ENCODE measurements around the gene IKBKE. TPM values are rescaled to one million over a fixed set of nuclear protein-coding genes. Genes with fewer than 3 reads are reported as not detected.

The IKBKE gene
- polyA plus RNA-seq, 2 donors: 9.5 to 9.9 TPM

- peaks cover 4 to 23% of the 10 kb centered on the region in 2 donors for H3K36me3 ChIP-seq (ENCODE audit: control insufficient read depth in 2 of 2, insufficient read depth in 2 of 2, low read length in 1 of 2)
- H3K4me1 ChIP-seq (ENCODE audit: control insufficient read depth in 2 of 2, insufficient read depth in 2 of 2, low read length in 1 of 2): peaks cover 0 to 3% of the 10 kb centered on the region in 2 donors
- H3K27me3 ChIP-seq (ENCODE audit: control insufficient read depth in 1 of 2, insufficient read depth in 2 of 2, low read length in 2 of 2): no peaks in the 10 kb centered on the region
- no peak overlapping the region for H3K27ac ChIP-seq (ENCODE audit: low read depth in 2 of 2, low read length in 1 of 2)
- H3K4me3 ChIP-seq (ENCODE audit: low read depth in 1 of 2, low read length in 2 of 2): no peak overlapping the region
- H3K9me3 ChIP-seq (ENCODE audit: control insufficient read depth in 2 of 2, insufficient read depth in 1 of 2, low read depth in 1 of 2, low read length in 1 of 2): no peaks in the 10 kb centered on the region
- 55 to 64% methylated on average over 21 to 22 of the region's 22 CpGs for WGBS, 2 donors
These were observed 19.9 kb downstream of the IKBKE start for GRCh38 chr1:206489980-206490770.

- Histone ChIP-seq H3K9me3 (ENCODE audit: control insufficient read depth in 2 of 2, insufficient read depth in 1 of 2, low read depth in 1 of 2, low read length in 1 of 2) (no peaks in the 10 kb centered on the region), H3K4me1 (ENCODE audit: control insufficient read depth in 2 of 2, insufficient read depth in 2 of 2, low read length in 1 of 2) (peaks cover 0 to 6% of the 10 kb centered on the region in 2 donors), H3K27ac (ENCODE audit: low read depth in 2 of 2, low read length in 1 of 2) (no peak overlapping the region), H3K27me3 (ENCODE audit: control insufficient read depth in 1 of 2, insufficient read depth in 2 of 2, low read length in 2 of 2) (no peaks in the 10 kb centered on the region), H3K4me3 (ENCODE audit: low read depth in 1 of 2, low read length in 2 of 2) (no peak overlapping the region), H3K36me3 (ENCODE audit: control insufficient read depth in 2 of 2, insufficient read depth in 2 of 2, low read length in 1 of 2) (peaks cover 4 to 25% of the 10 kb centered on the region in 2 donors)
- 84 to 89% methylated on average over 12 of the region's 12 CpGs for WGBS, 2 donors
These were observed 20.6 kb downstream of the IKBKE start for GRCh38 chr1:206490771-206491405.

DNA sequence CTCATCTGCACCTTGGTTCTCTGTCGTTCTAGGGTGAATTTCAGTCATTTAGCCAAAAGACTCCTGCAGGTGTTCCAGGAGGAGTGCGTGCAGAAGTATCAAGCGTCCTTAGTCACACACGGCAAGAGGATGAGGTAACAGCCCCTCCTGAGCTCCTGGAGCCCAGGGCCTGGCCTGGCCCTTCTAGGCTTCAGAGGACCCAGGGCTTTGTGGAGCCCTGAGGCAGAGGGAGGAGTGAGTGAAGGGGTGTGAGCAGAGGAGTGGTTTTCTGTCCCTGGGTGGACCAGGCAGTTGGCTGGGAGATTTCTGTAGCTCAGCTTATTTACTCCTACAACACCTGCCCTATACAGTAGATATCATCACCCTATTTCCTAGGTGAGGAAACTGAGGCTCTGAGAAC is 21.3 kb downstream of the IKBKE start:
- Histone ChIP-seq H3K9me3 (ENCODE audit: control insufficient read depth in 2 of 2, insufficient read depth in 1 of 2, low read depth in 1 of 2, low read length in 1 of 2) (no peaks in the 10 kb centered on the region), H3K36me3 (ENCODE audit: control insufficient read depth in 2 of 2, insufficient read depth in 2 of 2, low read length in 1 of 2) (peaks cover 4 to 28% of the 10 kb centered on the region in 2 donors), H3K4me1 (ENCODE audit: control insufficient read depth in 2 of 2, insufficient read depth in 2 of 2, low read length in 1 of 2) (peaks cover 0 to 10% of the 10 kb centered on the region in 2 donors), H3K27ac (ENCODE audit: low read depth in 2 of 2, low read length in 1 of 2) (no peak overlapping the region), H3K27me3 (ENCODE audit: control insufficient read depth in 1 of 2, insufficient read depth in 2 of 2, low read length in 2 of 2) (no peaks in the 10 kb centered on the region), H3K4me3 (ENCODE audit: low read depth in 1 of 2, low read length in 2 of 2) (no peak overlapping the region)
- WGBS, 2 donors: 83 to 94% methylated on average over 4 of the region's 4 CpGs

DNA sequence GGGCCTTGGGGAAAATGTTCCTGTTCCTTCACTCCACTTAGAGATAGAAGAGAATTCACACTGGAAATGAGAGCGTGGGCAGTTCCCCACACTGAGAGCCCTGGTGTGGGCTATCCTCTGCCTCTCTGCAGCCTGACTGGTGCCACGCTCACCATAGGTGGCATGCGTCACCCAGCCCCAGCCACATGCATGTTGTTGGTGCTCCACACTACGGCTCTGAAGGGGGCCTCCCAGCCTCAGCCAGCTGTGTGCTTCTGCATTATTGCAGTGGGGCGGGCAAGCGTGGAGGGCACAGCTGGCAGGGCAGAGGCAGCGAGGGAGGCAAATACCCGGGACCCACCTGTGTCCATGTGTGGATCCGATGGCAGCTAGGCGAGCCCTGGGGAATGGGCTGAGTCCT is 22.3 kb downstream of the IKBKE start:
- H3K27me3 ChIP-seq (ENCODE audit: control insufficient read depth in 1 of 2, insufficient read depth in 2 of 2, low read length in 2 of 2): no peaks in the 10 kb centered on the region
- WGBS, 2 donors: 90 to 96% methylated on average over 10 of the region's 10 CpGs
- H3K9me3 ChIP-seq (ENCODE audit: control insufficient read depth in 2 of 2, insufficient read depth in 1 of 2, low read depth in 1 of 2, low read length in 1 of 2): no peaks in the 10 kb centered on the region
- H3K27ac ChIP-seq (ENCODE audit: low read depth in 2 of 2, low read length in 1 of 2): no peak overlapping the region
- no peak overlapping the region for H3K4me3 ChIP-seq (ENCODE audit: low read depth in 1 of 2, low read length in 2 of 2)
- H3K36me3 ChIP-seq (ENCODE audit: control insufficient read depth in 2 of 2, insufficient read depth in 2 of 2, low read length in 1 of 2): peaks cover 4 to 28% of the 10 kb centered on the region in 2 donors
- H3K4me1 ChIP-seq (ENCODE audit: control insufficient read depth in 2 of 2, insufficient read depth in 2 of 2, low read length in 1 of 2): peaks cover 0 to 10% of the 10 kb centered on the region in 2 donors

- Histone ChIP-seq H3K27me3 (ENCODE audit: control insufficient read depth in 1 of 2, insufficient read depth in 2 of 2, low read length in 2 of 2) (no peaks in the 10 kb centered on the region), H3K9me3 (ENCODE audit: control insufficient read depth in 2 of 2, insufficient read depth in 1 of 2, low read depth in 1 of 2, low read length in 1 of 2) (no peaks in the 10 kb centered on the region), H3K4me1 (ENCODE audit: control insufficient read depth in 2 of 2, insufficient read depth in 2 of 2, low read length in 1 of 2) (peaks cover 0 to 10% of the 10 kb centered on the region in 2 donors), H3K27ac (ENCODE audit: low read depth in 2 of 2, low read length in 1 of 2) (no peak overlapping the region), H3K36me3 (ENCODE audit: control insufficient read depth in 2 of 2, insufficient read depth in 2 of 2, low read length in 1 of 2) (peaks cover 4 to 28% of the 10 kb centered on the region in 2 donors), H3K4me3 (ENCODE audit: low read depth in 1 of 2, low read length in 2 of 2) (no peak overlapping the region)
- 88 to 91% methylated on average over 9 of the region's 9 CpGs for WGBS, 2 donors
These were observed 23.0 kb downstream of the IKBKE start for GRCh38 chr1:206493279-206493678.

DNA sequence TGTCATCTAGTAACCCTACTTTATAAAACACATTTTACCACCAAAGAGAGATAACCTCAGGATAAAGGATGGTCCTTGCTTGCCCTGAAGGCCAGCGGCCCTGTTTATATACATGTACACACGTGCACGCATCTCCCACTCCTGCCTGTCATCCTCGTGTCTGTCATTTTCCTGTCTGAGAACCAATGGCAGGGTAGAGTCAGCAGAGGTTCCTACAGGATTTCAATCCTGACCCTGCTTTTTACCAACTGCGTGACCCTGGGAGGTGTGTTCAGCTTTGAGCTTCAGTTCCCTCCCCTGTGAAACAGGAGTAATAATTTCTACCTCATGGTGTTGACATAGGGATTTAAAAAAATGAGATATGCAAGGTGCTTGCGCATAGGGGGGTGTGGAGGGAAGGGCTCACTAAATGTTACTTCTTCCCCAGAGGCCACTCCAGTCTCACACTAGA is 24.8 kb downstream of the IKBKE start:
- no peak overlapping the region for H3K4me3 ChIP-seq (ENCODE audit: low read depth in 1 of 2, low read length in 2 of 2)
- no peak overlapping the region for H3K27ac ChIP-seq (ENCODE audit: low read depth in 2 of 2, low read length in 1 of 2)
- no peaks in the 10 kb centered on the region for H3K9me3 ChIP-seq (ENCODE audit: control insufficient read depth in 2 of 2, insufficient read depth in 1 of 2, low read depth in 1 of 2, low read length in 1 of 2)
- WGBS, 2 donors: 72 to 85% methylated on average over 6 of the region's 6 CpGs
- peaks cover 4 to 28% of the 10 kb centered on the region in 2 donors for H3K36me3 ChIP-seq (ENCODE audit: control insufficient read depth in 2 of 2, insufficient read depth in 2 of 2, low read length in 1 of 2)
- peaks cover 0 to 11% of the 10 kb centered on the region in 2 donors for H3K4me1 ChIP-seq (ENCODE audit: control insufficient read depth in 2 of 2, insufficient read depth in 2 of 2, low read length in 1 of 2)
- no peaks in the 10 kb centered on the region for H3K27me3 ChIP-seq (ENCODE audit: control insufficient read depth in 1 of 2, insufficient read depth in 2 of 2, low read length in 2 of 2)

DNA sequence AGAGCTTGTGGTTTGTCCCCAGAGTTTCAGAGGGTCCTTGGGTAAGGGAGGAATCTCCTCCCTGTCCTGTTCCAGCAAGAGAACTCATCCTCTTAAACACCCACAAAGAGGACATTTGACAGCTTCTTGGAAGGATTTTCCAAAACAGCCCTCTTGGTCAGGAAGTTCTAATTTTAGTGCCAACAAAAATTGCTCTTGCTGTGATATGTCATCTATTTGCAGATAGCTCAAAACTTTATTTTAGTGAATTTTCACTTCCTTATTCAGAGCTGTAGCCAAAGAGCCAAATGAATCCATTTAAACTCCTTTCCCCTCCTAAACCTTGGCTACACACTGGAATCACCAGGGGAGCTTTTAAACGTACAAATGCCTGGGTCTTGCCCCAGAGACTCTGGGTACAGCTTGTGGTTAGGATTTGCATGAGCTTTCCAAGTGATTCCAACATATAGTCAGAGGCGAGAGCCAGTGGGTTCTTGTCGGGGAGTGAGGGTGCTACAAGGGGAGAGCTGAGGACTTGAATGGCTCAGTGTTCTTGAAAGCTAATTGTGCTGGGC is 25.3 kb downstream of the IKBKE start:
- no peak overlapping the region for H3K4me3 ChIP-seq (ENCODE audit: low read depth in 1 of 2, low read length in 2 of 2)
- H3K4me1 ChIP-seq (ENCODE audit: control insufficient read depth in 2 of 2, insufficient read depth in 2 of 2, low read length in 1 of 2): peaks cover 0 to 9% of the 10 kb centered on the region in 2 donors
- 58 to 59% methylated on average over 3 of the region's 3 CpGs for WGBS, 2 donors
- H3K36me3 ChIP-seq (ENCODE audit: control insufficient read depth in 2 of 2, insufficient read depth in 2 of 2, low read length in 1 of 2): peaks cover 4 to 28% of the 10 kb centered on the region in 2 donors
- H3K27me3 ChIP-seq (ENCODE audit: control insufficient read depth in 1 of 2, insufficient read depth in 2 of 2, low read length in 2 of 2): no peaks in the 10 kb centered on the region
- no peak overlapping the region for H3K27ac ChIP-seq (ENCODE audit: low read depth in 2 of 2, low read length in 1 of 2)
- H3K9me3 ChIP-seq (ENCODE audit: control insufficient read depth in 2 of 2, insufficient read depth in 1 of 2, low read depth in 1 of 2, low read length in 1 of 2): no peaks in the 10 kb centered on the region

DNA sequence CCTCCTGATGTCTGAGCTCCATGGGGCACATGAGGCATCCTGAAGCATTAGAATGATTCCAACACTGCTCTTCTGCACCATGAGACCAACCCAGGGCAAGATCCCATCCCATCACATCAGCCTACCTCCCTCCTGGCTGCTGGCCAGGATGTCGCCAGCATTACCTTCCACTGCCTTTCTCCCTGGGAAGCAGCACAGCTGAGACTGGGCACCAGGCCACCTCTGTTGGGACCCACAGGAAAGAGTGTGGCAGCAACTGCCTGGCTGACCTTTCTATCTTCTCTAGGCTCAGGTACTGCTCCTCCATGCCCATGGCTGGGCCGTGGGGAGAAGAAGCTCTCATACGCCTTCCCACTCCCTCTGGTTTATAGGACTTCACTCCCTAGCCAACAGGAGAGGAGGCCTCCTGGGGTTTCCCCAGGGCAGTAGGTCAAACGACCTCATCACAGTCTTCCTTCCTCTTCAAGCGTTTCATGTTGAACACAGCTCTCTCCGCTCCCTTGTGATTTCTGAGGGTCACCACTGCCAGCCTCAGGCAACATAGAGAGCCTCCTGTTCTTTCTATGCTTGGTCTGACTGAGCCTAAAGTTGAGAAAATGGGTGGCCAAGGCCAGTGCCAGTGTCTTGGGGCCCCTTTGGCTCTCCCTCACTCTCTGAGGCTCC is 26.0 kb downstream of the IKBKE start:
- 47 to 48% methylated on average over 6 of the region's 6 CpGs for WGBS, 2 donors
- Histone ChIP-seq H3K36me3 (ENCODE audit: control insufficient read depth in 2 of 2, insufficient read depth in 2 of 2, low read length in 1 of 2) (peaks cover 4 to 28% of the 10 kb centered on the region in 2 donors), H3K27ac (ENCODE audit: low read depth in 2 of 2, low read length in 1 of 2) (no peak overlapping the region), H3K9me3 (ENCODE audit: control insufficient read depth in 2 of 2, insufficient read depth in 1 of 2, low read depth in 1 of 2, low read length in 1 of 2) (no peaks in the 10 kb centered on the region), H3K27me3 (ENCODE audit: control insufficient read depth in 1 of 2, insufficient read depth in 2 of 2, low read length in 2 of 2) (no peaks in the 10 kb centered on the region), H3K4me1 (ENCODE audit: control insufficient read depth in 2 of 2, insufficient read depth in 2 of 2, low read length in 1 of 2) (peaks cover 3 to 12% of the 10 kb centered on the region in 2 donors), H3K4me3 (ENCODE audit: low read depth in 1 of 2, low read length in 2 of 2) (no peak overlapping the region)

DNA sequence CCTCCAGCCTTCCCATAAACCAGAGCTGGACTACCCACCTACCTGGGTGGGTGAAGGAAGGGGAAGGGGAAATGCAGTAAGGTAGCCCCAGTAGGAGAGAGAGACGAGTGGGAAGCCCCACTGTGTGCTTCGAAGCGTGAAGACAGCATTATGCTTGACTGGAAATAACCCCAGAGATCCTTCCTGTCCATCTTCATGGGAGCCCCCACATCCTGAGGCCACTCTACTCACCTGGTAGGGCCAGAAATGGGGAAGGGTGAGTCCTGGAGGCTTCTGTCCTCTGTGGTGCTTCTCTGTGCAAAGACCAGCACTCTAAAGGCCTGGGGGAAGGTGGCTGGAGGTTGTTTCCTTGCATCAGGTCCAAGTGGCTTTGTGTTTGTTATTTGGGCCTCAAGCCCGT is 27.1 kb downstream of the IKBKE start:
- H3K36me3 ChIP-seq (ENCODE audit: control insufficient read depth in 2 of 2, insufficient read depth in 2 of 2, low read length in 1 of 2): peaks cover 3 to 23% of the 10 kb centered on the region in 2 donors
- H3K4me3 ChIP-seq (ENCODE audit: low read depth in 1 of 2, low read length in 2 of 2): no peak overlapping the region
- H3K27ac ChIP-seq (ENCODE audit: low read depth in 2 of 2, low read length in 1 of 2): no peak overlapping the region
- H3K4me1 ChIP-seq (ENCODE audit: control insufficient read depth in 2 of 2, insufficient read depth in 2 of 2, low read length in 1 of 2): peaks cover 4 to 22% of the 10 kb centered on the region in 2 donors
- no peaks in the 10 kb centered on the region for H3K27me3 ChIP-seq (ENCODE audit: control insufficient read depth in 1 of 2, insufficient read depth in 2 of 2, low read length in 2 of 2)
- WGBS, 2 donors: 82 to 92% methylated on average over 4 of the region's 4 CpGs
- H3K9me3 ChIP-seq (ENCODE audit: control insufficient read depth in 2 of 2, insufficient read depth in 1 of 2, low read depth in 1 of 2, low read length in 1 of 2): no peaks in the 10 kb centered on the region
